Panc1 (cell line): ENCODE data around the gene C2CD3.

Experiments used
- POLR2AphosphoS5 ChIP-seq: IDR thresholded peaks from 2 replicates; pipeline ENCODE4 v1.6.1; 2012; ENCODE audit warnings: mild to moderate bottlenecking, low read depth, low read length, moderate library complexity
- SIN3A ChIP-seq: IDR thresholded peaks from 2 replicates; pipeline ENCODE4 v1.6.1; 2012; ENCODE audit warnings: low read depth, mild to moderate bottlenecking, low read length, moderate library complexity, borderline replicate concordance; ENCODE audit not compliant: insufficient read depth
- TCF7L2 ChIP-seq: IDR thresholded peaks from 2 replicates; pipeline ENCODE4 v1.6.1; 2011; ENCODE audit warnings: mild to moderate bottlenecking, low read depth, low read length, inconsistent platforms
- TF ChIP-seq, protein P1 (sequence below): fragments of 450-650 bp; IDR thresholded peaks from 2 replicates; pipeline ENCODE4 v1.5.1; 2017; ENCODE audit warnings: mild to moderate bottlenecking
- TF ChIP-seq, protein P2 (sequence below), 2 experiments: IDR thresholded peaks; 2 replicates each; pipeline ENCODE4 v1.6.1; 2011 to 2012; ENCODE audit warnings: low read depth in 2 of 2, control low read depth in 1 of 2, low read length in 1 of 2, mild to moderate bottlenecking in 1 of 2, moderate library complexity in 1 of 2; ENCODE audit not compliant: insufficient read depth in 1 of 2

DNA sequence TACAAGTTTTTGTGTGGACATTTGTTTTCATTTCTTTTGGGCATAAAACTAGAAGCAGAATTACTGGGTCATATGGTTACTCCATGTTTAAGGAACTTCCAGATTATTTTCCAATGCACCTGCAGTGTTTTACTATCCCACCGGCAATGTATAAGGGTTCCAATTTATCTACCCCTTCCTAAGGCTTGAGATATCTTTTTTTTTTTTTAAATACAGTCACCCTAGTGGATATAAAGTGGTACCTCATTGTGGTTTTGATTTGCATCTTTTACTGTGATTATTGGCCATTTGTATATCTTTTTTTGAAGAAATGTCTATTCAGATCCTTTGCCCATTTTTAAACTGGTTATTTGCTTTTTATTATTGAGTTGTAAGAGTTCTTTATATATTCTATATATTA is 127.4 kb downstream of the C2CD3 start:
- TF ChIP-seq, protein P1, sequence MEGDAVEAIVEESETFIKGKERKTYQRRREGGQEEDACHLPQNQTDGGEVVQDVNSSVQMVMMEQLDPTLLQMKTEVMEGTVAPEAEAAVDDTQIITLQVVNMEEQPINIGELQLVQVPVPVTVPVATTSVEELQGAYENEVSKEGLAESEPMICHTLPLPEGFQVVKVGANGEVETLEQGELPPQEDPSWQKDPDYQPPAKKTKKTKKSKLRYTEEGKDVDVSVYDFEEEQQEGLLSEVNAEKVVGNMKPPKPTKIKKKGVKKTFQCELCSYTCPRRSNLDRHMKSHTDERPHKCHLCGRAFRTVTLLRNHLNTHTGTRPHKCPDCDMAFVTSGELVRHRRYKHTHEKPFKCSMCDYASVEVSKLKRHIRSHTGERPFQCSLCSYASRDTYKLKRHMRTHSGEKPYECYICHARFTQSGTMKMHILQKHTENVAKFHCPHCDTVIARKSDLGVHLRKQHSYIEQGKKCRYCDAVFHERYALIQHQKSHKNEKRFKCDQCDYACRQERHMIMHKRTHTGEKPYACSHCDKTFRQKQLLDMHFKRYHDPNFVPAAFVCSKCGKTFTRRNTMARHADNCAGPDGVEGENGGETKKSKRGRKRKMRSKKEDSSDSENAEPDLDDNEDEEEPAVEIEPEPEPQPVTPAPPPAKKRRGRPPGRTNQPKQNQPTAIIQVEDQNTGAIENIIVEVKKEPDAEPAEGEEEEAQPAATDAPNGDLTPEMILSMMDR, result no peak
- TF ChIP-seq POLR2AphosphoS5 (no peak), SIN3A (no peak), TCF7L2 (no peak)
- TF ChIP-seq, protein P2, sequence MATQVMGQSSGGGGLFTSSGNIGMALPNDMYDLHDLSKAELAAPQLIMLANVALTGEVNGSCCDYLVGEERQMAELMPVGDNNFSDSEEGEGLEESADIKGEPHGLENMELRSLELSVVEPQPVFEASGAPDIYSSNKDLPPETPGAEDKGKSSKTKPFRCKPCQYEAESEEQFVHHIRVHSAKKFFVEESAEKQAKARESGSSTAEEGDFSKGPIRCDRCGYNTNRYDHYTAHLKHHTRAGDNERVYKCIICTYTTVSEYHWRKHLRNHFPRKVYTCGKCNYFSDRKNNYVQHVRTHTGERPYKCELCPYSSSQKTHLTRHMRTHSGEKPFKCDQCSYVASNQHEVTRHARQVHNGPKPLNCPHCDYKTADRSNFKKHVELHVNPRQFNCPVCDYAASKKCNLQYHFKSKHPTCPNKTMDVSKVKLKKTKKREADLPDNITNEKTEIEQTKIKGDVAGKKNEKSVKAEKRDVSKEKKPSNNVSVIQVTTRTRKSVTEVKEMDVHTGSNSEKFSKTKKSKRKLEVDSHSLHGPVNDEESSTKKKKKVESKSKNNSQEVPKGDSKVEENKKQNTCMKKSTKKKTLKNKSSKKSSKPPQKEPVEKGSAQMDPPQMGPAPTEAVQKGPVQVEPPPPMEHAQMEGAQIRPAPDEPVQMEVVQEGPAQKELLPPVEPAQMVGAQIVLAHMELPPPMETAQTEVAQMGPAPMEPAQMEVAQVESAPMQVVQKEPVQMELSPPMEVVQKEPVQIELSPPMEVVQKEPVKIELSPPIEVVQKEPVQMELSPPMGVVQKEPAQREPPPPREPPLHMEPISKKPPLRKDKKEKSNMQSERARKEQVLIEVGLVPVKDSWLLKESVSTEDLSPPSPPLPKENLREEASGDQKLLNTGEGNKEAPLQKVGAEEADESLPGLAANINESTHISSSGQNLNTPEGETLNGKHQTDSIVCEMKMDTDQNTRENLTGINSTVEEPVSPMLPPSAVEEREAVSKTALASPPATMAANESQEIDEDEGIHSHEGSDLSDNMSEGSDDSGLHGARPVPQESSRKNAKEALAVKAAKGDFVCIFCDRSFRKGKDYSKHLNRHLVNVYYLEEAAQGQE (IDR thresholded peaks at IDR 0.05; ENCODE audit: insufficient read depth in 1 of 2, low read depth in 2 of 2, low read length in 1 of 2), result no peak
